Adrenal gland (tissue), 12 donors: ENCODE results near the gene ABHD15. TPM values are rescaled to one million over a fixed set of nuclear protein-coding genes. Genes with fewer than 3 reads are reported as not detected.

Source experiments
- DNase-seq, 7 donors: peaks; one replicate each; pipeline ENCODE4 v3.0.0-alpha.2; 2019 to 2020
- H3K27ac ChIP-seq, 5 donors: fragments of 200-600 bp; sonication (generic) in 4 of 5; 1 replicate in 3 of 5; 2 replicates in 2 of 5; pipeline versions ENCODE4 v1.5.1 to v1.8.0; 2016 to 2020; ENCODE audit warnings: mild to moderate bottlenecking in 1 of 5
- H3K27me3 ChIP-seq: fragments of 200-600 bp; 2 replicates; pipeline ENCODE4 v1.8.0; 2021
- H3K36me3 ChIP-seq, 2 donors: fragments of 200-600 bp; replicated peaks in 1 of 2; 1 replicate in 1 of 2; 2 replicates in 1 of 2; pipeline versions ENCODE4 v1.5.1 to v1.8.0; 2018 to 2022
- H3K4me1 ChIP-seq, 2 donors: fragments of 200-600 bp; replicated peaks in 1 of 2; 1 replicate in 1 of 2; 2 replicates in 1 of 2; pipeline versions ENCODE4 v1.5.1 to v1.8.0; 2018 to 2021
- H3K4me3 ChIP-seq, 4 donors: fragments of 200-600 bp; sonication (generic) in 3 of 4; one replicate each; pipeline ENCODE4 v1.5.1; 2016 to 2018
- H3K9me3 ChIP-seq, 3 donors: fragments of 200-600 bp; sonication (generic) in 1 of 3; replicated peaks in 1 of 3; 1 replicate in 2 of 3; 2 replicates in 1 of 3; pipeline versions ENCODE4 v1.5.1 to v1.8.0; 2016 to 2021
- POLR2A ChIP-seq, 2 donors: fragments of 450-650 bp; IDR thresholded peaks; one replicate each; pipeline ENCODE4 v1.6.1; 2017; ENCODE audit warnings: antibody characterized with exemption in 2 of 2, mild to moderate bottlenecking in 2 of 2, moderate library complexity in 1 of 2
- WGBS, 4 donors: extraction: QIAGEN DNeasy Blood & Tissue Kit in 2 of 4; methylation state at CpG; one replicate each; pipeline versions ENCODE4 v1.1.5 to v1.1.7; 2013 to 2017; 5-methylcytosine and 5-hydroxymethylcytosine counted together
- intact Hi-C, 2 donors: fragments of 100-400 bp; cut with DNase I; formaldehyde crosslinking; loops; one replicate each; pipeline versions ENCODE4 v1.14.1 to v1.15.0; 2022 to 2023
- polyA plus RNA-seq, 3 donors: library from polyadenylated mRNA; stranded (reverse); fragments of 200-250 nt in 2 of 3; fragments of 350-450 nt in 1 of 3; fragmentation: Illumina TruSeq in 1 of 3; extraction: RNeasy Lipid Tissue Mini Kit (QIAGEN cat#74804) in 1 of 3; gene quantifications; one replicate each; pipeline ENCODE4 v1.2.3, GENCODE V29; 2013 to 2014
- total RNA-seq, 9 donors: library from RNA; depleted of rRNA in 4 of 9; stranded (reverse); fragments of >200 nt in 4 of 9; fragments of 120-200 nt in 1 of 9; fragmentation: NEBNext Ultra II Directional in 1 of 9; extraction: Animal tissue kit (Norgen Biotek cat#: 25700) in 1 of 9; gene quantifications; one replicate each; pipeline versions ENCODE4 v1.1.0 to v1.2.4, GENCODE V29; 2013 to 2023
- TF ChIP-seq, protein P1 (sequence below), 6 experiments: fragments of 450-650 bp in 4 of 6; fragments of 200-600 bp in 2 of 6; sonication (generic) in 1 of 6; IDR thresholded peaks; 1 replicate in 5 of 6; 2 replicates in 1 of 6; pipeline versions ENCODE4 v1.5.1 to v1.8.0; 2016 to 2021; ENCODE audit warnings: antibody characterized with exemption in 6 of 6, mild to moderate bottlenecking in 2 of 6, moderate library complexity in 1 of 6
- donor health status: healthy with polysubstance abuse.
- donor health status: Bipolar disorder and iron deficiency.
- donor health status: DM: yes; HTN: yes; CAD: no.
- donor health status: DM: no; HTN: no; CAD: no.
- donor health status: DM: no; HTN: no; CAD: no.
- donor health status: DM: yes; HTN: yes; CAD: no.

ABHD15 gene
- total and polyA plus RNA-seq, 12 donors, result 2.9 to 11.1 (median 6.2) TPM

DNA sequence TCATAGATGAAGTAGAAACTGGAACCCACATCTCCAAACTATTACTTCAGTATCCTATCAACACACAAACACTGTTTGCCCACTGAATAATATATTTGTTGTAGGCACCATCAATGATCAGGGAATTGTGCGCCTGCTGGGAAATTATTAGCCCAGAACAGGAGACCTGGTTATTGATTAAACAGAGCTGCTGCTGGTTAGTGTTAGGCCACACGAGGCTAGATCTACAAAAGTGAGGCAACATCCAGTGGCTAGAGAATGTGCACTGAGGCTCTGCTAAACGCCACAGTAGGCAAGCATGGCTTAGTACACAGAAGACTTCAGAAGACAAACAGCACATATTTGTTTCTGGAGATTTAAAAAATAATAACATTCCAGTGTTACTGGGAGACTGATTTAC is 11.0 kb downstream of the ABHD15 start:
- DNase-seq, result no peak
- H3K27me3 ChIP-seq, result no peaks in the 10 kb centered on the region
- H3K4me3 ChIP-seq, result no peak overlapping the region
- no peak overlapping the region for H3K27ac ChIP-seq
- intact Hi-C loops, result no loop called here
- no peaks in the 10 kb centered on the region for H3K4me1 ChIP-seq
- WGBS, 4 donors, result 58 to 88% (median 80%) methylated on average over 3 of the region's 3 CpGs
- H3K36me3 ChIP-seq, result no peaks in the 10 kb centered on the region
- TF ChIP-seq, protein P1, sequence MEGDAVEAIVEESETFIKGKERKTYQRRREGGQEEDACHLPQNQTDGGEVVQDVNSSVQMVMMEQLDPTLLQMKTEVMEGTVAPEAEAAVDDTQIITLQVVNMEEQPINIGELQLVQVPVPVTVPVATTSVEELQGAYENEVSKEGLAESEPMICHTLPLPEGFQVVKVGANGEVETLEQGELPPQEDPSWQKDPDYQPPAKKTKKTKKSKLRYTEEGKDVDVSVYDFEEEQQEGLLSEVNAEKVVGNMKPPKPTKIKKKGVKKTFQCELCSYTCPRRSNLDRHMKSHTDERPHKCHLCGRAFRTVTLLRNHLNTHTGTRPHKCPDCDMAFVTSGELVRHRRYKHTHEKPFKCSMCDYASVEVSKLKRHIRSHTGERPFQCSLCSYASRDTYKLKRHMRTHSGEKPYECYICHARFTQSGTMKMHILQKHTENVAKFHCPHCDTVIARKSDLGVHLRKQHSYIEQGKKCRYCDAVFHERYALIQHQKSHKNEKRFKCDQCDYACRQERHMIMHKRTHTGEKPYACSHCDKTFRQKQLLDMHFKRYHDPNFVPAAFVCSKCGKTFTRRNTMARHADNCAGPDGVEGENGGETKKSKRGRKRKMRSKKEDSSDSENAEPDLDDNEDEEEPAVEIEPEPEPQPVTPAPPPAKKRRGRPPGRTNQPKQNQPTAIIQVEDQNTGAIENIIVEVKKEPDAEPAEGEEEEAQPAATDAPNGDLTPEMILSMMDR (IDR thresholded peaks at IDR 0.05), result no peak
- no peaks in the 10 kb centered on the region for H3K9me3 ChIP-seq

- WGBS, 4 donors, result 43 to 49% (median 46%) methylated on average over 5 of the region's 5 CpGs
- Histone ChIP-seq H3K4me3 (no peak overlapping the region), H3K27ac (no peak overlapping the region), H3K27me3 (no peaks in the 10 kb centered on the region), H3K9me3 (no peaks in the 10 kb centered on the region), H3K36me3 (no peaks in the 10 kb centered on the region), H3K4me1 (peaks cover 0 to 7% of the 10 kb centered on the region in 2 donors)
- intact Hi-C loops, result no loop called here
- no peak for TF ChIP-seq POLR2A (IDR thresholded peaks at IDR 0.05)
- TF ChIP-seq, protein P1 (IDR thresholded peaks at IDR 0.05), result no peak
- DNase-seq, result no peak
Measured at GRCh38 chr17:29549177-29549923, 17.5 kb downstream of the ABHD15 start.

GRCh38 chr17:29546830-29547229 is 20.0 kb downstream of the ABHD15 start:
- TF ChIP-seq, protein P1 (IDR thresholded peaks at IDR 0.05), result no peak
- no peak for TF ChIP-seq POLR2A (IDR thresholded peaks at IDR 0.05)
- Histone ChIP-seq H3K27ac (no peak overlapping the region), H3K9me3 (no peaks in the 10 kb centered on the region), H3K4me3 (no peak overlapping the region), H3K27me3 (no peaks in the 10 kb centered on the region), H3K36me3 (peaks cover 0 to 21% of the 10 kb centered on the region in 2 donors), H3K4me1 (peaks cover 0 to 7% of the 10 kb centered on the region in 2 donors)
- intact Hi-C loops, result no loop called here
- WGBS, 4 donors, result 96 to 98% (median 97%) methylated on average over 1 of the region's 1 CpG
- no peak for DNase-seq

DNA sequence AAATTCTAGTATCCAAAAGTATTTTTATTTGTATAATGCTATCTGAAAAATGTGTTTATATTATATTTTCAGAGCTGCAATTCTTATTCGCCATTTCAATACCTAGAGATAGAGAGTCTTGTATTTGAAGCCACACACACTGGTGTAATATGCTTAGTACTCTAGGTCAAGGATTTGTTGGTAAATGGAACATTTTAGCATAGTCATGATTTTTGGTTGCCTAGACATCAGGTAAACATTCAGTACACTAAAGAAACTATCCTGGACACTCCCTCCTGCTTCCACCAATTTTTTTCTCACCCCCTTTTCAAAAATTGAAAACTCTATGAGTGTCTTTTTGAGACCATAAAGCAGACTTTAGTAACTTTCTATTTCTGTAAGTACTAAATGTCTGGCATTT is 20.8 kb downstream of the ABHD15 start:
- TF ChIP-seq, protein P1 (IDR thresholded peaks at IDR 0.05), result no peak
- TF ChIP-seq POLR2A (IDR thresholded peaks at IDR 0.05), result no peak
- intact Hi-C loops, result no loop called here
- peaks cover 0 to 7% of the 10 kb centered on the region in 2 donors for H3K4me1 ChIP-seq
- WGBS, 4 donors, result 88 to 94% (median 91%) methylated on average over 1 of the region's 1 CpG
- no peaks in the 10 kb centered on the region for H3K9me3 ChIP-seq
- no peak overlapping the region for H3K4me3 ChIP-seq
- no peak for DNase-seq
- peaks cover 0 to 21% of the 10 kb centered on the region in 2 donors for H3K36me3 ChIP-seq
- H3K27ac ChIP-seq, result no peak overlapping the region
- H3K27me3 ChIP-seq, result no peaks in the 10 kb centered on the region
